Right lobe of liver (tissue), 4 donors: ENCODE results near the gene NUDT5.

Experiments
- CTCF ChIP-seq, 4 donors: fragments of 200-600 bp in 3 of 4; fragments of 450-650 bp in 1 of 4; IDR thresholded peaks; one replicate each; pipeline versions ENCODE4 v1.5.1 to v1.8.0; 2016 to 2022; ENCODE audit warnings: antibody characterized with exemption in 4 of 4, mild to moderate bottlenecking in 2 of 4
- POLR2A ChIP-seq: fragments of 450-650 bp; IDR thresholded peaks from one replicate; pipeline ENCODE4 v1.6.1; 2017; ENCODE audit warnings: antibody characterized with exemption, mild to moderate bottlenecking
- donor health status: DM: no; HTN: no; CAD: no.
- donor health status: DM: no; HTN: no; CAD: no.
- donor health status: DM: no; HTN: yes; CAD: no.

- TF ChIP-seq POLR2A (no peak), CTCF (IDR thresholded peaks at IDR 0.05) (no peak)
Measured at GRCh38 chr10:12241810-12242529, 46.3 kb upstream of the NUDT5 start.
